K562 (cell line): ENCODE measurements around the gene RNF41. TPM values are rescaled to one million over a fixed set of nuclear protein-coding genes. Genes with fewer than 3 reads are reported as not detected.
A peak's percentile ranks its signal among the peaks of the same experiment; 100 is the strongest.

Experiments used
- GTF2F1 ChIP-seq: IDR thresholded peaks from 2 replicates; pipeline ENCODE4 v1.6.1; 2011; ENCODE audit warnings: low read depth, low read length, improper control_type of control experiment
- HNRNPK ChIP-seq: fragments of 200-400 bp; formaldehyde crosslinking; IDR thresholded peaks from one replicate; pipeline ENCODE4 v1.6.1; 2018; ENCODE audit warnings: mild to moderate bottlenecking, low read depth, low read length; ENCODE audit not compliant: poor library complexity, severe bottlenecking
- MTA1 ChIP-seq: fragments of 450-650 bp; IDR thresholded peaks from 2 replicates; pipeline ENCODE4 v1.6.1; 2017; ENCODE audit warnings: borderline replicate concordance
- SIN3B ChIP-seq: fragments of 450-650 bp; IDR thresholded peaks from 2 replicates; pipeline ENCODE4 v1.6.1; 2017; ENCODE audit warnings: low read depth, mild to moderate bottlenecking, moderate library complexity
- STAT5A ChIP-seq: IDR thresholded peaks from 2 replicates; pipeline ENCODE4 v1.6.1; 2012; ENCODE audit warnings: low read length, inconsistent platforms, borderline replicate concordance
- TEAD4 ChIP-seq, 2 experiments: sonication (generic) in 1 of 2; formaldehyde crosslinking in 1 of 2; IDR thresholded peaks; 2 replicates each; pipeline versions ENCODE4 v1.6.1 to v1.8.0; 2012 to 2022; ENCODE audit warnings: borderline replicate concordance in 1 of 2, inconsistent platforms in 1 of 2, low read length in 1 of 2, mild to moderate bottlenecking in 1 of 2, missing genetic modification reagents in 1 of 2
- WHSC1 ChIP-seq: IDR thresholded peaks from one replicate; pipeline ENCODE4 v1.6.1; 2012; ENCODE audit warnings: low read length, control low read depth, inconsistent platforms
- ZNF253 ChIP-seq: fragments of 250-450 bp; sonication (Bioruptor Pico); conservative IDR thresholded peaks from 2 replicates; pipeline ENCODE4 v1.6.1; 2021; ENCODE audit warnings: mild to moderate bottlenecking
- polyA plus RNA-seq, 8 experiments: library from polyadenylated mRNA; depleted of rRNA in 4 of 8; stranded (reverse) in 5 of 8; unstranded in 3 of 8; fragments of >200 nt; fragmentation: Nextera tagmentation in 2 of 8; fragmentation: Illumina TruSeq in 1 of 8; extraction: Ambion mirVana in 2 of 8; extraction: Trizol in 1 of 8; gene quantifications; 2 replicates each; pipeline versions ENCODE4 v1.2.1 to v1.2.3, GENCODE V29; 2011 to 2014; ENCODE audit warnings: inconsistent platforms in 1 of 8, missing spikeins in 1 of 8
- total RNA-seq, 7 experiments: library from RNA; depleted of rRNA in 6 of 7; stranded (reverse); fragments of >200 nt in 6 of 7; fragmentation: Illumina TruSeq in 2 of 7; extraction: Trizol in 2 of 7; gene quantifications; 2 replicates each; pipeline versions ENCODE4 v1.2.1 to v1.2.3, GENCODE V29; 2011 to 2021; ENCODE audit warnings: low replicate concordance in 1 of 7
- TF ChIP-seq, protein P1 (sequence below): fragments of 200-800 bp; sonication (Bioruptor generic); IDR thresholded peaks from 2 replicates; pipeline ENCODE4 v1.6.1; 2017; ENCODE audit warnings: missing genetic modification characterization, missing compliant biosample characterization
- TF ChIP-seq, protein P2 (sequence below), 2 experiments: fragments of 150-350 bp in 1 of 2; IDR thresholded peaks; 2 replicates each; pipeline ENCODE4 v1.6.1; 2012 to 2016; ENCODE audit warnings: low read depth in 2 of 2, low read length in 2 of 2, mild to moderate bottlenecking in 1 of 2, moderate library complexity in 1 of 2
- TF ChIP-seq, protein P3 (sequence below): sonication (generic); formaldehyde crosslinking; IDR thresholded peaks from 2 replicates; pipeline ENCODE4 v1.8.1; 2023; ENCODE audit warnings: missing genetic modification reagents, mild to moderate bottlenecking, borderline replicate concordance

The RNF41 gene
- total and polyA plus RNA-seq, 9 of the 15 experiments (the other 6 are each of a cell fraction or from before 2014, with no cell fraction given) = 28.2 to 46.8 (median 33.8) TPM

DNA sequence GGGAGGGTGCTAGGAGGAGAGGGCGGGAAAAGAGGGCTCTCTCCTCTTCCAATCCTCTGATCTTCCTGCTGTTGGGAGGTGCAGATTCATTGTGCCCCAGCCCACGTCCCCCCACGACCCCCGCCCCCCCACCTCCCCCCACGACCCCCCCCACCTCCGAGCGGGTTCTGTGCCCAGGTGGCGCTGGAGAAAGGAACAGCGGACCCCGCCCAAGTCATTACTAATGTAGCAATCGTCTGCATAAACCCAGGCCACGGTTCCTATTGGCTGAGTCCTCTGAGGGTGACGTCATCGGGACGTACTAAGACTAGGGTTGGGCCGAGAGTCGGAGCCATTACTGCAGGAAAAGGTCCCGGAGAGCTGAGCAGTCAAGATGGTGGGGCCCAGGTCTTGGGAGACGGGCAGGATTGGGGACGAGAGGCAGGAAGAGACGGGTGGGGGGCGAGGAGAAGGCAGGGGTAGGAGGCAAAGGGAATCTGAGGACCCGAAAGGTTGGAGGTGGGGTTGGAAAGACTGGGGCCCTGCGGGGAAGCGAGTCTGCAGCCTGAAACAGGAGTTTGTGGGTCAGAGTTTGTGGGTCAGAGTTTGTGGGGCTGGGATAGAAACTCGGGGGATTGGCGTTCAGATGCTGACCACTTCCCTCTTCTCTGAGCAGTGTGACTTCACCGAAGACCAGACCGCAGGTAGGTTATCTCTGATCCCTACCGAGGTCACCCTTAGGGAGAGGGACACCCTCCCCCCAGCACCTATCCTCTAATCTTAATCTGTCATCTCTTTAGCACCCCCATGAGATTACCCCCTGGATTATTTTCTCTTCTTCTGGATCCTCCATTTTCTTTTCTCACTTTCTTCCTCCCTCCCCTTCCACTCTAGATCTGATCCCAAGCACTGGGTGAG is 63.4 kb downstream of the RNF41 start, which contains the start of gene MYL6 (continued):
- TF ChIP-seq, protein P1, sequence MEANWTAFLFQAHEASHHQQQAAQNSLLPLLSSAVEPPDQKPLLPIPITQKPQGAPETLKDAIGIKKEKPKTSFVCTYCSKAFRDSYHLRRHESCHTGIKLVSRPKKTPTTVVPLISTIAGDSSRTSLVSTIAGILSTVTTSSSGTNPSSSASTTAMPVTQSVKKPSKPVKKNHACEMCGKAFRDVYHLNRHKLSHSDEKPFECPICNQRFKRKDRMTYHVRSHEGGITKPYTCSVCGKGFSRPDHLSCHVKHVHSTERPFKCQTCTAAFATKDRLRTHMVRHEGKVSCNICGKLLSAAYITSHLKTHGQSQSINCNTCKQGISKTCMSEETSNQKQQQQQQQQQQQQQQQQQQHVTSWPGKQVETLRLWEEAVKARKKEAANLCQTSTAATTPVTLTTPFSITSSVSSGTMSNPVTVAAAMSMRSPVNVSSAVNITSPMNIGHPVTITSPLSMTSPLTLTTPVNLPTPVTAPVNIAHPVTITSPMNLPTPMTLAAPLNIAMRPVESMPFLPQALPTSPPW (CRISPR knock-in tag) = peak; percentile 92
- TF ChIP-seq HNRNPK = no peak
- TF ChIP-seq MTA1 = peak; percentile 77
- TF ChIP-seq ZNF253 (CRISPR knock-in tag) = peak; percentile 19; the same call in 1 of the 2 replicates
- TF ChIP-seq, protein P2, sequence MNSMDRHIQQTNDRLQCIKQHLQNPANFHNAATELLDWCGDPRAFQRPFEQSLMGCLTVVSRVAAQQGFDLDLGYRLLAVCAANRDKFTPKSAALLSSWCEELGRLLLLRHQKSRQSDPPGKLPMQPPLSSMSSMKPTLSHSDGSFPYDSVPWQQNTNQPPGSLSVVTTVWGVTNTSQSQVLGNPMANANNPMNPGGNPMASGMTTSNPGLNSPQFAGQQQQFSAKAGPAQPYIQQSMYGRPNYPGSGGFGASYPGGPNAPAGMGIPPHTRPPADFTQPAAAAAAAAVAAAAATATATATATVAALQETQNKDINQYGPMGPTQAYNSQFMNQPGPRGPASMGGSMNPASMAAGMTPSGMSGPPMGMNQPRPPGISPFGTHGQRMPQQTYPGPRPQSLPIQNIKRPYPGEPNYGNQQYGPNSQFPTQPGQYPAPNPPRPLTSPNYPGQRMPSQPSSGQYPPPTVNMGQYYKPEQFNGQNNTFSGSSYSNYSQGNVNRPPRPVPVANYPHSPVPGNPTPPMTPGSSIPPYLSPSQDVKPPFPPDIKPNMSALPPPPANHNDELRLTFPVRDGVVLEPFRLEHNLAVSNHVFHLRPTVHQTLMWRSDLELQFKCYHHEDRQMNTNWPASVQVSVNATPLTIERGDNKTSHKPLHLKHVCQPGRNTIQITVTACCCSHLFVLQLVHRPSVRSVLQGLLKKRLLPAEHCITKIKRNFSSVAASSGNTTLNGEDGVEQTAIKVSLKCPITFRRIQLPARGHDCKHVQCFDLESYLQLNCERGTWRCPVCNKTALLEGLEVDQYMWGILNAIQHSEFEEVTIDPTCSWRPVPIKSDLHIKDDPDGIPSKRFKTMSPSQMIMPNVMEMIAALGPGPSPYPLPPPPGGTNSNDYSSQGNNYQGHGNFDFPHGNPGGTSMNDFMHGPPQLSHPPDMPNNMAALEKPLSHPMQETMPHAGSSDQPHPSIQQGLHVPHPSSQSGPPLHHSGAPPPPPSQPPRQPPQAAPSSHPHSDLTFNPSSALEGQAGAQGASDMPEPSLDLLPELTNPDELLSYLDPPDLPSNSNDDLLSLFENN (IDR thresholded peaks at IDR 0.05; ENCODE audit: low read depth in 2 of 2, low read length in 2 of 2) = no peak
- TF ChIP-seq, protein P3, sequence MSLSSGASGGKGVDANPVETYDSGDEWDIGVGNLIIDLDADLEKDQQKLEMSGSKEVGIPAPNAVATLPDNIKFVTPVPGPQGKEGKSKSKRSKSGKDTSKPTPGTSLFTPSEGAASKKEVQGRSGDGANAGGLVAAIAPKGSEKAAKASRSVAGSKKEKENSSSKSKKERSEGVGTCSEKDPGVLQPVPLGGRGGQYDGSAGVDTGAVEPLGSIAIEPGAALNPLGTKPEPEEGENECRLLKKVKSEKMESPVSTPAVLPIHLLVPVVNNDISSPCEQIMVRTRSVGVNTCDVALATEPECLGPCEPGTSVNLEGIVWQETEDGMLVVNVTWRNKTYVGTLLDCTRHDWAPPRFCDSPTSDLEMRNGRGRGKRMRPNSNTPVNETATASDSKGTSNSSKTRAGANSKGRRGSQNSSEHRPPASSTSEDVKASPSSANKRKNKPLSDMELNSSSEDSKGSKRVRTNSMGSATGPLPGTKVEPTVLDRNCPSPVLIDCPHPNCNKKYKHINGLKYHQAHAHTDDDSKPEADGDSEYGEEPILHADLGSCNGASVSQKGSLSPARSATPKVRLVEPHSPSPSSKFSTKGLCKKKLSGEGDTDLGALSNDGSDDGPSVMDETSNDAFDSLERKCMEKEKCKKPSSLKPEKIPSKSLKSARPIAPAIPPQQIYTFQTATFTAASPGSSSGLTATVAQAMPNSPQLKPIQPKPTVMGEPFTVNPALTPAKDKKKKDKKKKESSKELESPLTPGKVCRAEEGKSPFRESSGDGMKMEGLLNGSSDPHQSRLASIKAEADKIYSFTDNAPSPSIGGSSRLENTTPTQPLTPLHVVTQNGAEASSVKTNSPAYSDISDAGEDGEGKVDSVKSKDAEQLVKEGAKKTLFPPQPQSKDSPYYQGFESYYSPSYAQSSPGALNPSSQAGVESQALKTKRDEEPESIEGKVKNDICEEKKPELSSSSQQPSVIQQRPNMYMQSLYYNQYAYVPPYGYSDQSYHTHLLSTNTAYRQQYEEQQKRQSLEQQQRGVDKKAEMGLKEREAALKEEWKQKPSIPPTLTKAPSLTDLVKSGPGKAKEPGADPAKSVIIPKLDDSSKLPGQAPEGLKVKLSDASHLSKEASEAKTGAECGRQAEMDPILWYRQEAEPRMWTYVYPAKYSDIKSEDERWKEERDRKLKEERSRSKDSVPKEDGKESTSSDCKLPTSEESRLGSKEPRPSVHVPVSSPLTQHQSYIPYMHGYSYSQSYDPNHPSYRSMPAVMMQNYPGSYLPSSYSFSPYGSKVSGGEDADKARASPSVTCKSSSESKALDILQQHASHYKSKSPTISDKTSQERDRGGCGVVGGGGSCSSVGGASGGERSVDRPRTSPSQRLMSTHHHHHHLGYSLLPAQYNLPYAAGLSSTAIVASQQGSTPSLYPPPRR (CRISPR knock-in tag) = no peak
- TF ChIP-seq STAT5A = no peak
- no peak for TF ChIP-seq SIN3B
- no peak for TF ChIP-seq GTF2F1
- TF ChIP-seq TEAD4 (IDR thresholded peaks at IDR 0.05; ENCODE audit: low read length) = no peak
- TF ChIP-seq TEAD4 (CRISPR knock-in tag; IDR thresholded peaks at IDR 0.05; ENCODE audit: borderline replicate concordance) = no peak
- no peak for TF ChIP-seq WHSC1
